GM21381 (cell line): ENCODE results near the gene ATAT1.
A peak's percentile ranks its signal among the peaks of the same experiment; 100 is the strongest.
"Not testable (repeated sequence)": the region's sequence is repeated elsewhere in the genome, so short reads cannot be mapped to it uniquely, and the experiment has no call there.

Experiments
- ATAC-seq: cut with Tn5 transposase; IDR thresholded peaks from one replicate; pipeline ENCODE4 v1.9.1; 2021; ENCODE audit warnings: mild to moderate bottlenecking, moderate library complexity; ENCODE audit not compliant: unreplicated experiment

The ATAT1 gene

DNA sequence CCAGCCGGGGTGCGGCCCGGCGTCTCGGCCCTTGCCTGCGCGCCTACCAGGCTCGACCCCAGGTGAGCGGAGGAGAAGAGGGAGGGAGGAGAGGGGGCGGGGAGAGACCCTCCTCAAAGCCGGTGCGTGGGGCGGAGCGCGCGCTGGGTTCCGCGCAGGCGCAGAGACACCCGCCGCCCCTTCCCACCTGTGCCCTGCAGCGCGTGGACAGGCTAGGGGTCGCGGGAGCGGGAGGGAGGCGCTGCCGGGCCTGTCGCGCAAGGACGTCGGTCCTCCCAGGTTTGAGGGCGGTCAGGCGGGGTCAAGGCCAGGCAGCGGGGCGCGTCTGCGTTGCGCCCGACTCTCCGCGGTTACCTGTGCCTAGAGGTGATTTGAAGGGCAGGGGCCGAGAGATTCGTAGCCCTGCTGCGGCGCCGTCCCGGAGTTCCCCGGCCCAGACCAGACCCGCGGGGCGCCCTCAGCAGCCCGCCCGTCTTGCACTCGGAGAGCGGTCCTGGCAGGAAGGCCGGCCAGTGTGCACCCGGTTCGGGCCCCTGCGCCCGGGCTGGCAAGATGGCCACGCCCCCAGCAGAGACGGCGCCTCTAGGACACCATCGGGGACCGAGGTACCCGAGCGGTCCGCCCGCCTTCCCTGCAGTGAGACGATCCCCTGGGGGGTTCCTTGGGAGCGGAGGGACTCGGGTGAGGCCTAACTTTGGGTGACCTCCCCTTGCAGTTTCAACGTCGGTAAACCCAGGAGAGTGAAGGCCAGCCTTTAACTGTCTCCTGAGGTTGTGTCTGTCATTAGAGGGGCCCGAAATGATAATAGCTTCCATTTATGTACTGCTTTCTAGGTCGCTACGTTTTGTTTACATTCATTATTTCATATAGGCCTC, 20.8 kb downstream of the ATAT1 start:
- peak; percentile 72 for ATAC-seq

DNA sequence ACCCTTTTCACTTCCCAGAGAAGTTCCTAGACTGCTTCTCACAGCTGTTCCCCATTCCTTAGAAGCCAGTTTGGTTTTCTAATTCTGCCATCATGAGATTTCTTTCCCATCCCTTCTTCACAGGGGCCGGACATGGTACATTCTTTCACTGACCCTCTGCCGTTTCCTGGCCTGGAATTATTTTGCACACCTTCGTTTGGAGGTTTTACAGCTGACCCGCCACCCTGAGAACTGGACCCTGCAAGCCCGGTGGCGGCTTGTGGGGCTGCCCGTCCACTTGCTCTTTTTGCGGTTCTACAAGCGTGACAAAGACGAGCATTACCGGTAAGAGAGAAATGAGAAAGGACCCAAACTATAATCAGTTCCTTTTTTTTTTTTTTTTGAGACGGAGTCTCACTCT, 24.5 kb downstream of the ATAT1 start:
- ATAC-seq = no peak

DNA sequence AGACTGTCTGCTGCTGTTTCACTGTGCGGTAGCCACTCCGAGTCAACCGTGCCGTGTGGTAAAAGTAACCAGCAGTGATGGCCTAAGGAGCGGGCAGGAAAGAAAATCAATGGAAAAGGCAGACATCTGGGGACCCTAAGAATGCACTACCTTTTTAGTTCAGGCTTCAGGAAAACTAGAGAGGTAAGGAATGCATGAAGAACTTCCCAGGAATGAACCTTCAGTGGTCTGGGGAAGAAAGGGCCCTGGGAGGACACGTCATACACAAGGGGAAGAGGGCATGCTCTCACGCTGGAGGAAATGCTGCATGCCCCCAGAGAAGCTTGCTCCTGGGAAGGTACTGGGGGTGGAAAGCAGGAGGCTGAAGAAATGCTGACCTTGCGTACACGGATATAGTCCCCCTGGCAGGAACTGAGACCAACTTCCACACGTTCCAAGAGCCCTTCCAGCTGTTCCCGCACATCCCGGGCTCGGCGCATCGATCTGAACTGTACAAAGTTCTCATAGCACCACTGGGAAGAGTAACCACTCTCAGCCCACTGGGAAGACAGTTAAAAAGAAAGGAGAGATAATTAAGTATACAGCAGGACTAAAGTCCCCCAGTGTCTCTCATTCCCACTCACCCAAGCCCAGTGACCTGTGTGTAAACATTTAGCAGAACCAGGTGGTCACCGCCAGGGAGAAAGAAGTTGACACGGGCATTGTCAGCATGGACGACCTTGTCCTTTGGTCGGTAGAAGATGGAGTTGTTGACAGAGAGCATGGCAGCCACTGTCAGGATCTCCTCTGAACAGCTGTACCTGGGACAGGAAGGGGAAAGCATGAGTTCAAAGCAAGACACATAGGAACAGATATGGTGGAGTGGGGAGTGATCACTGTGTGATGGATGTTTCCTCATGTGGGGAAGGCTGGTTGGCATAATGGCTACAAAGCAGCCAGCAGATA, 28.4 kb downstream of the ATAT1 start:
- ATAC-seq = no peak

DNA sequence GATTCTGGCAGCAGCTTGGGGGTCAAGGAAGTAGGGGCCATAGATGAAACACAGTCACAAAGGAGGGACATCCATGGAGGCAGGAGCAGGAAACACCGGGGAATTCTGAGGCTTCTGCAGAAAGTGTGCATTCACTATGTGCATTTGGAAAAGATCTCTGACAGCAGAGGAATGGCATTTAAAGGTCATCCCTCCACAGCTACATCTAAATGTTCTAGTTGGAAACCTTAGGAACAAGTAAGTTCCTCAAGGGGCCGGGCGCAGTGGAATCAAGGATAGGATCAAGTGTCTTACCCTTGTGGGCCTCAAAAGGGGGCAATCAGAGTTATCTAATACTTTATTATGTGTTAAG, 29.0 kb downstream of the ATAT1 start:
- ATAC-seq = no peak

DNA sequence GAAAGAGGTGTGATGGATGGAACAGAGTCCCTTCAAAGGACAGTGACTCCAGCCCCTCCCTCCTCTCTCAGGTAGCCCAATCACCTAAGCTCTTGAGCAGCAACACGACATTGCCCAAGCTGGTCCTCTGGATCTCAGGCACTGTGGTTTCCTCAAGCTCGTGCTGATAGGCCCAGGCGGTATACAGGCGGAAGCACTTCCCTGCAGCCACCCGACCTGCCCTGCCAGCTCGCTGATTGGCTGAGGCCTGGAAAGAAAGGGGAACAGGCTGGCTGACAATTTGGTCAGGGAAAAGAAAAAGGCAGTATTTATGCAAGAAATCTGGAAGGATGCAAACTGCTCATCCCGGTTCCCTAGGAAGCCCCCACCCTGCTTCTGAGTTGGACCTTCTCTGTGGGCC, 29.8 kb downstream of the ATAT1 start:
- no peak for ATAC-seq

DNA sequence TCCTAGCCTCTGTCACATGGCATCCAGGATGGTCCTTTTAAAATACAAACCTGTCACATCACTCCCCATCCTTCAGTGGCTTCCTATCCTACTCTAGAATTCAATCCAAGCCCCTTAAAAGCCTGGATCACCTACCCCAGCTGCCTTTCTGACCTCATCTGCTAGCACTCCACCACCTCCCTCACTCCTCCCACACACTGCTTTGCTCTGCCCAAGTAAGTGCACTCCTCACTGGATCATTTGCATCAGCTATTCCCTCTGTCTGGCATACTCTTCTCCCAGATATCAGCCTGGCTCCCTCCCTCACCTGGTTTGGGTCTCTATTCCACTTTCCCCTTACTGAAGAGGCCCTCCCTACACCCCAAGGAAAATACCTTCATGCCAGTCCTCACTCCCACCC, 30.8 kb downstream of the ATAT1 start:
- ATAC-seq = no peak

DNA sequence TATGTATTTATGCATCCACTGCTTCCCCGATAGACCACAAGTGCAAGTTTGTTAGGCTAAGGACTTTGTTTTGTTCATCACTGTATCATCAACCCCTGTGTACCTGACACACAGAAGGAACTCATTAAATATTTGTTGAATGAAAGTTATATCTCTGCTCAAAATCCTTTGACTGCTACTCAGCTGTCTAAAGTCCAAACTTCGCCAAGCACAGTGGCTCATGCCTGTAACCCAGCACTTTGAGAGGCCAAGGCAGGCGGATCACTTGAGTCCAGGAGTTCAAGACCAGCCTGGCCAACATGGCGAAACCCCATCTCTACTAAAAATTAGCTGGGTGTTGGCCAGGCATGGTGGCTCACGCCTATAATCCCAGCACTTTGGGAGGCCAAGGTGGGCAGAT, 31.2 kb downstream of the ATAT1 start:
- ATAC-seq = not testable (repeated sequence)

DNA sequence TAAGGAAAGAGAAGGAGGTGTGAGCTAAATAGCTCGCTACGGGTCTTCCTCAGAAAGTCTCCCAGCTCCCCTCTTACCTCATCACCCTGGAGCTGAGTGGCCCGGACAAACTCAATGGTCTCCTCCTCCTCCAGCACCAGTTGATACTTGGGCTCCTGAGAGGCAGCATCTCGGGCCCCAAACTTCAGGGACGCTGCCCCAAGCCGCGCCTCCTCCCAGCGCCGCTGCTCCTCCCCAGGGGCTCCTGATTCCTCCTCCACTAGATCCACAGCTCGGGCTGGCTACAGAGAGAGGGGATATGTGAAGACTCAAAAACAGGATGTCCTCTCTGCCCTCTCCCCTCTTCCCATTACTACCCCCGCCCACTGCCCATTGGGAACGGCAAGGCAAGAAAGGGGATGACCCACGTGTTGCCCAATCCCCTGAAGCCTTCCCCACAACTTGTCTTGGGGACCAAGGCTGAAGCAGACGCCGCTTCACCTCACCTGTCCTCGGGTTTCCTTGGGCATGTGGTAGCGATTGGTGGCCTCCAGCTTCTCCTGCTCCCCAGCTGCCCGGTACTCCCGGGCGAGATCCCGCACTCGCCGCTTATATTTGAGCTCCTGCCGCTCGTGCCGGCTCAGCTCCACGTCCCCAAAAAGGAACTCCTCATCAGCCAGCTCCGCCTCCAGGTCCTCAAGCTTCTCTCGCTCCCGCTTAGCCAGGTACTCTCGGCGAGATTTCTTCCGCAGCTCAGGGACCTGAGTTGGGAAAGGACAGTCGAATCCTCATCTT, 38.5 kb downstream of the ATAT1 start:
- ATAC-seq = no peak

DNA sequence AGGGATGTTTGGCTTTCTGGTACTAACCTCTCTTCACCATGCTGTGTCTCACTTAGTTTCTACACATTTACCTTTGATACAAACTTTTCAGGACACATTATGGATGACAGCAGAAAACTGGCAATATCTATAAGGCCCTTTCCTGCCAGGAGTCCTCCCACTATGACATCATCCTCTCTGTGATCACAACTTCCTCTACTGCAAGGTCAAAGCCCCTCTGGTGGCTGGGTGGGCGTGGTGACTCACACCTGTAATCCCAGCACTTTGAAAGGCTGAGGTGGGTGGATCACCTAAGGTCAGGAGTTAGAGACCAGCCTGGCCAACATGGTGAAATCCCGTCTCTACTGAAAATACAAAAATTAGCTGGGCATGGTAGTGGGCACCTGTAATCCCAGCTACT, 39.6 kb downstream of the ATAT1 start:
- ATAC-seq = not testable (repeated sequence)

DNA sequence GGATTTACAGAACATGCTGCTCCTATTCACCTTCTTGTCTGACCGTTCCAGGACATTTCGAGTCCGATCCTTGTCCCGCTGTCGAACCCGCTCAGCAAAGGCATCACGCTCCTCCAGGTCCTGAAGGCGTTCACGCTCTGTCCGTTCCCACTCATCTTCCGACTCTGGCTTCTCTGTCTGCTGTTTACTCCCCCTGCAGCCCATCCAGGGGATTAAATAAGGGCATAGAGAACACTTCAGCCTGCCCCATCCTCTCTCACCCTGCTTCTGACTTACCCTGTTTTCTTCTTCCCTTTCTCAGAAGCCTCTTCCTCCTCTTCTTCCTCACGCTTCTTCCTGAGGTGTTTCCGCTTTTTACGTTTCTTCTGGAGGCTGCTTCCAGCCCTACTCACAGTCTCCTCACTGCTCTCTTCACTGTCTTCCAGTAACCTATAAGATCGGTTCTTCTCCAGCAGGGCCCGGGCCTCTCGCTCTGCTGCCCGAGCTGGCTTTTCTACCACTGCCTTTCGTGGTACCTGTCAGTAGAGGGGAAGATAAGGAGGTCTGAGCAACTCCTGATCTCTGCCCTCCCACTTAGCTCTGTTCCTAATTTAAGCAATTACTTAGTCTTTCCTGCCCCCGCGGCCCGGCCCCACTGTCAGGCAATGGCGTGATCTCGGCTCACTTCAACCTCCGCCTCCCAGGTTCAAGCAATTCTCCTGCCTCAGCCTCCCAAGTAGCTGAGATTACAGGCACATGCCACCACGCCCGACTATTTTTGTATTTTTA, 44.3 kb downstream of the ATAT1 start:
- ATAC-seq = no peak

DNA sequence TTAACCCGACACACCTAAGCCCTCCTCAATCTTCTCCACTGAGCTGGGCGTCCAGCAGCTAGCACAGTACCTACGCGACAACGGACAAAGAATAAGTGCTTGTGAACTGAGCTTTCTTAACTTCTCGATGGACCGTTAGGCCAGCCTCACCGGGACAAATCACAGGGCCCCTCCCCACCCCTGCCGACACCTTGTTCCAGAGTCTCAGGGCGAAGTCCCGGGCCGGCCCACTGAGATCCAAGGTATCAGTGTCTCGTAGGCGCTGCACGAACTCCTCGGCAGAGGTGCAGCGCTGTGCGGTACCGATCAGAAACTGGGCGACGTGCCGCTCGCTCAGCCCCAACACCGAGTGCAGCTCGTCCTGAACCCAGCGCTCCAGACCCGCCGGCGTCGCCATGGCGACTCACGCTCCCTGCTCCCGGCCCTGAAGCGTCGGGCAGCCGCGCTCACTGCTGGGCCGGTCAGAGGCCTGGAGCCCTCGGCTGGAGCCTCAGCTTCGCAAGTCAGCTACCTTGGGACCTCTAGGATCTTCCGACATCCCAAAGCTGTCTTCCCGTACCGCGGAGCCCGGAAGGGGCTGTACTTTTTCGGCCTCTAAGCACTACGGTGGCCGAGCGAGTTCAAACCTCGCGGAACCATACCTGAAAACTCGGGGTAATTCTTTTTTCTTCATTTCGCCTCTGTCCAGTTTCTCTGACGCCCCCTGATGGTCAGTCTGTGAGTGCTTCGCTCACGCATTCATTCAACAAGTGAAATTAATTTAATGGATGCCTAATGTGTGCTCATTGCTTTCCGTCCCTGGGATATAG, 46.0 kb downstream of the ATAT1 start, which contains the start of gene DHX16:
Gene DHX16, minus strand, starts transcription at position 562 of the 809 bp plus-strand sequence. Its CDS starts 165 bp downstream, at position 397.
- ATAC-seq = peak; percentile 73

DNA sequence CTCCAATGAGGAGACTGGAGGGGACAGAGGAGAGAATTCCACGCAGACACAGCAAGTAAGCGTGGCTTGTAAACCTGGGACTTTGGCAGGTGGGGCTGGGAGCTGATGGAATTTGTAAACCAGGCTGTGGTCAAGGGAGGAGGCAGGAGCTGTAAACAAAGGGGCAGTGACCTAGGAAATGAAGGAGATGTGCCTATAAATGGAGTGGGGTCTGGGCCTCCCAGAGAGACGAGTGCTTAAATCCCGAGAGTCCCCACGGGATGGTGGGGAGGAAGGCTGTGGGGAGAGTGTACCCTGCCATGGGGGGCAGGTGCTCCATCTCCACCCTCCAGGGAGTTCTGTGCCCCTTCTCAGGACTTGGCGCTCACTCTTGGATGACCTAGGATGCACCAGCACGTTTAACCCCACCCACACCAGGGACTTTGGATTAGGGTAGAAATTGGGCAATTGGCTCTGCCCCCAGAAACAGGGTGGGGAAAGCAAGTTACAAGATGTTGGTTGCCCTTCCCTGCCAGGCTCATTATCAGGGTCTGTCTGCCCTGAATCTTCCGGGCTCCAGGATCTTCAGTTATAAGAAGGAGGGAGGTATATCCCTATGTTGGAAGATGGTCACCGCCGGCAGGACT, 50.1 kb downstream of the ATAT1 start:
- no peak for ATAC-seq

DNA sequence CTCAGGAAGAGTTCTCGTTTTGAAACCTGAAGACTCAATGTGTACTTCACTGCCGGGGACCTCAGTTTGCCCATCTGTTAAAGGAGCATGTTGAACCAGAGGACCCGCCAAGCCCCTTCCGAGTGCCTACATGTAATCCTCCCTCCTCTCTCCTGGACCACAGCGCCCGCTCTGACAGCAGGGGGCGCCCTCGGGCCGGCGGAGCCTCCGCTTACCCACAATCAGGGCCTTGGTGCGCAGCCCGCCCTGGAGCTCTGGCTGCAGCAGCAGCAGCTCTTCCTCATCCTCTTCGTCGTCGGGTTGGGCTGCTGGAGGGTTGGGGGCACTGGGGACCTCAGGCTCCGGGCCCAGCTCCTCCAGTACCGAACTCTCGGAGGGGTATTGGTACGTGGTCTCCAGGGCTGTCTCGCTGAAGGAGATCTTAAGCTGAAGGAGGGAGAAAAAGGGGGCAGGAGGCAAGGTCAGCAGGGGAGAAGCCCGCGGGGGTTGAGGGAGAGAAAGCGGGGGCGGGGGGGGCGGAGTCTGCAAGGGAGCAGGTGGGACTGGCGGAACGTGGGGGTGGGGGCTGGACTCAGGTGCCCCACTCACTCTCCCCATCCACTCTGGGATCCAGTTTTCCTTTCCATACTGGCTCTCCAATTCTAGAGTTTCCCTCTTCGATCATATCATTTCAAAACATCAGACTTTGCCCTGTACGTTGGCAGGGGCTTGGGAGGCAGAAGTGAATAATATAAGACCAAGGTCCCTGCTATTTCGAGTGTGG, 52.5 kb downstream of the ATAT1 start:
- no peak for ATAC-seq

DNA sequence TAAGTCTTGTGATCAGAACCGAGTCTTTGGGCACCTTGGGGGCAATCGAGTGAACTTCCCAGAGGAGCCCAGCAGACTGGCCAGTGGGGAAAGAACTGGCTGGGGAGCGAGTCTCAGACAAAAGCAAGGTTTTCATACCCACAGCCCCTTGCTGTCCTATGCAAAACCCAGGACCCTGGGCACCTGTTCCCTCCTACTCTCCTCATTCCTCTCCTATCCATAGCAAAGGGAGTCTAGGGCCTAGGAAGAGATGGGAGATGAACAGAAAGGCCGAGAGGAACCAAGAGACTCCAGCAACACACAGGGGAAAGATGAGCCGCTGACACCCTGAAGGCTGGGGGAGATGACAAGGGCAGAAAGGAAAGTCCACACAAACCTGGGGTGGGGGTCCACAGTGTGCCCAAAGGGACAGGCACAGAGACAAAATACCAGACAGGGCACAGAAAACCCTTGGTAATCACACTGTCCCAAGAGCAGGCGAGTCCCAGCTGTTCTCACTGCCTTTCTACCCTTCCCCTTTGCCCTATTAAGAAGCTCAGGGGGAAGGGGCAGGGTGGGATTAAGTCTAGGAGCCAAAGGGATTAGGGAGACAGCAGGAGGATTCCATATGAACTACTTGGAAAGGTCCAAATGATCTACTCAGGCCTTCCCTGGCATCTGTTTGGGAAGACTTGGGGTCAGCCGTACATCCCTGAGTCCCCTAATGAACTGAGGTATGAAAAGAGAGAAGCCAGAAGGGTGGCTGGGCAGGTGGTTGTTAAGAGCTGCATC, 53.3 kb downstream of the ATAT1 start:
- ATAC-seq = no peak

DNA sequence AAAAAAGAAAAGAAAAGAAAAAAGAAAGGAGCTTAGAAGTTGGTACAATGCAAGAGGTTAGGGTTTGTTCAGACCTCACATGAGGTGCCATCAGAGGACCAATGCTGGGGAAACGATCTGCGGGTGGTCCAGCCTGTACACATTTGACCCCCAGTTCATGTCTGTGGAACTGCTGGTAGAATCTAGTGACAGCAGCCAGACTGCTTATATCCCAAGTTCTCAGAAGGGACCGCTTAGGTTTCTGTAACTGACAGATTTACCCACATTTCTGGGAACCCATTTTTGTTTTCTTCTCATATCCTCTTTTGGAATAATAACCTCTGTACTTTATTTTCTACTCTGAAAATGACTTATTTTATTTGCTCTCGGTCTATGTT, 55.1 kb downstream of the ATAT1 start:
- ATAC-seq = no peak

DNA sequence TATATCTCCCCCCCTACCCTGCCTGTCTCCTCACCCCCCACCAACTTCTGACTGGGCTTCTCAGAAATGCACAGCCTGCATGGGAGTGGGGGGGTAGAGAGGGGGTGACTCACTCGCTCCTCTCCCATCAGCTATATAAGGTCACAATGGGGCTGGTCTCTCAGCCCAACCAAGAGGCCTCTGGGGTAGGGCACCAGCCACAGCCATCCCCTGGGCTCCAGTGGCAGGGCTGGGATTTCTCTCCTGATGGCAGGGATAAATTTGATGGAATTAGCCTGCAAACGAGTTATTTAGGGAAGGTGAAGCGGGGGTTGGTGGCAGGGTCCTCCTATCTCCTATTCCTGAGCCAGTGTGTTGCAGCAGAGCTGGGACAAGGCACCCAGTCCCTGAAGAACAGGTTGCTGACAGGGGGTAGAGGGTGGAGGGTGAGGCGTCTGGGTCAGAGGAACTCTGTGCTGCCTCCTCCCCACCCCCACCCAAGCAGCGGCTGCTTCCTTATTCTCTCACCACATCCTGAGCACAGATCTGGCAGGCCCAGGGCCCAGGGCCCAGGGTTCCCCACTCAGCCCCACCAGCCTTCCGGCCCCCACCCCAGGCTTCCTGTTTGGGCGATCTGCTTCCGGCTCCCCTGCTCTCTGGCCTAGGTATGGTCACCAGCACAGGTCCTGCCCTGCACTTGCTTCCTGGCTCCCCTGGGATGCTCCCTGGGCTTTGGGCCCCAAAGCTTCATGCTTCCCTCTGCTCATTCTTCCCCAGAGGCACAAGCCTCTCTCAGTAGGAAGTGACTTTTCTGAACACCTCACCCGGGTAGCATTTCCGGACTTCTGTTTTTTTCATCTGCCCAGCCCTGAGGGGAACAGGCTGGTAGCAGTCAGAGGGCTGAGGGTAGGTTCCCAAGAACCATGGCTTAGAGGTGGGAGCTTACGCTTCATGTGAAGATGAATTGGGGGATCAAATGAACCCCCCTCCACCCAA, 55.8 kb downstream of the ATAT1 start:
- ATAC-seq = peak; percentile 36
